Cerebellar nuclear complex (tissue), 1 donor: ENCODE measurements around the gene CRP.
"Not testable (repeated sequence)": the region's sequence is repeated elsewhere in the genome, so short reads cannot be mapped to it uniquely, and the experiment has no call there.

ENCODE experiments used
- DNase-seq, 2 experiments: peaks; one replicate each; lab custom pipeline; 2025; lab: John Stamatoyannopoulos, UW

The CRP gene

GRCh38 chr1:159714529-159714928 lies at the start of gene CRP:
CRP (minus strand) TSS chr1:159714589; CDS start chr1:159714485, 104 bp downstream.
- DNase-seq = no peak

- DNase-seq = no peak
Observed at GRCh38 chr1:159763686-159764085, 49.3 kb upstream of the CRP start.

- DNase-seq = no peak
Observed at GRCh38 chr1:159756397-159756796, 42.0 kb upstream of the CRP start.

GRCh38 chr1:159755451-159756007 lies 41.1 kb upstream of the CRP start:
- no peak for DNase-seq

- no peak for DNase-seq
Observed at GRCh38 chr1:159753386-159753785, 39.0 kb upstream of the CRP start.

GRCh38 chr1:159752135-159752580 lies 37.8 kb upstream of the CRP start:
- DNase-seq = no peak

- DNase-seq = no peak
Observed at GRCh38 chr1:159751031-159751430, 36.6 kb upstream of the CRP start.

- DNase-seq = no peak
Observed at GRCh38 chr1:159750621-159751020, 36.2 kb upstream of the CRP start.

- no peak for DNase-seq
Observed at GRCh38 chr1:159749630-159750029, 35.2 kb upstream of the CRP start.

GRCh38 chr1:159748370-159748769 lies 34.0 kb upstream of the CRP start:
- DNase-seq = no peak

GRCh38 chr1:159746666-159747065 lies 32.3 kb upstream of the CRP start:
- DNase-seq = no peak

GRCh38 chr1:159743651-159744410 lies 29.4 kb upstream of the CRP start:
- no peak for DNase-seq

- DNase-seq = no peak
Observed at GRCh38 chr1:159737238-159737916, 23.0 kb upstream of the CRP start.

GRCh38 chr1:159723188-159723587 lies 8.8 kb upstream of the CRP start:
- DNase-seq = not testable (repeated sequence)

- no peak for DNase-seq
Observed at GRCh38 chr1:159719990-159720389, 5.6 kb upstream of the CRP start.

GRCh38 chr1:159715855-159716254 lies 1.5 kb upstream of the CRP start:
- DNase-seq = no peak

- DNase-seq = no peak
Observed at GRCh38 chr1:159712080-159712479, 2.3 kb downstream of the CRP start.

- no peak for DNase-seq
Observed at GRCh38 chr1:159707472-159708260, 6.7 kb downstream of the CRP start.

- no peak for DNase-seq
Observed at GRCh38 chr1:159705904-159706256, 8.5 kb downstream of the CRP start.

- no peak for DNase-seq
Observed at GRCh38 chr1:159705251-159705903, 9.0 kb downstream of the CRP start.

GRCh38 chr1:159704481-159704880 lies 9.9 kb downstream of the CRP start:
- no peak for DNase-seq

- no peak for DNase-seq
Observed at GRCh38 chr1:159700312-159700711, 14.1 kb downstream of the CRP start.
